Hepatocyte (in vitro differentiated cells): ENCODE data around the gene RPTOR.

Source experiments
- EZH2 ChIP-seq: fragments of 200-600 bp; sonication (generic); IDR thresholded peaks from 2 replicates; pipeline ENCODE4 v1.6.1; 2016; ENCODE audit warnings: antibody characterized with exemption, mild to moderate bottlenecking, borderline replicate concordance
- EZH2phosphoT487 ChIP-seq: fragments of 200-600 bp; sonication (generic); IDR thresholded peaks from one replicate; pipeline ENCODE4 v1.6.1; 2018; ENCODE audit warnings: antibody characterized with exemption, mild to moderate bottlenecking, low read depth, moderate library complexity; ENCODE audit not compliant: unreplicated experiment, severe bottlenecking
- TF ChIP-seq, protein P1 (sequence below): fragments of 200-600 bp; sonication (generic); IDR thresholded peaks from 2 replicates; pipeline ENCODE4 v1.5.1; 2016; ENCODE audit warnings: antibody characterized with exemption, mild to moderate bottlenecking; ENCODE audit not compliant: poor library complexity

DNA sequence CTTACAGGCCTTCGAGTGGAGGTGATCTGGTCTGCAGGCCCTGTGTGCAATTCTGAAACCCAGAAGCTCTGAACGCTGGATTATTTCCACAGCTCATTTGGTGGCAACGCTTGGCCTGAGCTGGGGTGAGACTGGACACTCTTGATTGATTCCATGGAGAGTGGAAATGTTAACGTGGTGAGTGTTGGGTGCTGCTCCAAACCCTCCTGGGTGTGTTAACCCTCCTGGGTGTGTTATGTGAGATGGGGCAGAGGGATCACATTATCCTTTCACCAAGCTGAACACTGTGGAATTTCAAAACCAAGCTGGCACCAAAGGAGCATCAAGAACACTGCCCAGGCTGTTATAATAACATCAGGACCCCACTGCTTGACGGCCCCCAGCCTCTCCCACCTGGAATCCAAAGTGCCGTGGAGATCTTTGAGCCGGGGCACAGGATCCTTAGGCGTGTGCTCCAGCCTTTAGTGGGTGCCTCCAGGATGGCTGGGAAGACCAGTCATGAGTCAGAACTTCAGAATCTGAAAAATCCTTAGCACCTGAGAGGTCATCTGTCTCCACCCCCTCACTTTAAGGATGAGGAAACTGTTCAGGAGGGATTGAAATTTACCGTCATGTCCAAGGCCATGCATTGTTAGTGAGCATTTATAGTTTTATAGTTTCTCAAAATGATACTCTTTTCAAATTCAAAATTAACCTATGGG is 75.0 kb downstream of the RPTOR start:
- TF ChIP-seq, protein P1, sequence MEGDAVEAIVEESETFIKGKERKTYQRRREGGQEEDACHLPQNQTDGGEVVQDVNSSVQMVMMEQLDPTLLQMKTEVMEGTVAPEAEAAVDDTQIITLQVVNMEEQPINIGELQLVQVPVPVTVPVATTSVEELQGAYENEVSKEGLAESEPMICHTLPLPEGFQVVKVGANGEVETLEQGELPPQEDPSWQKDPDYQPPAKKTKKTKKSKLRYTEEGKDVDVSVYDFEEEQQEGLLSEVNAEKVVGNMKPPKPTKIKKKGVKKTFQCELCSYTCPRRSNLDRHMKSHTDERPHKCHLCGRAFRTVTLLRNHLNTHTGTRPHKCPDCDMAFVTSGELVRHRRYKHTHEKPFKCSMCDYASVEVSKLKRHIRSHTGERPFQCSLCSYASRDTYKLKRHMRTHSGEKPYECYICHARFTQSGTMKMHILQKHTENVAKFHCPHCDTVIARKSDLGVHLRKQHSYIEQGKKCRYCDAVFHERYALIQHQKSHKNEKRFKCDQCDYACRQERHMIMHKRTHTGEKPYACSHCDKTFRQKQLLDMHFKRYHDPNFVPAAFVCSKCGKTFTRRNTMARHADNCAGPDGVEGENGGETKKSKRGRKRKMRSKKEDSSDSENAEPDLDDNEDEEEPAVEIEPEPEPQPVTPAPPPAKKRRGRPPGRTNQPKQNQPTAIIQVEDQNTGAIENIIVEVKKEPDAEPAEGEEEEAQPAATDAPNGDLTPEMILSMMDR: no peak
- TF ChIP-seq EZH2phosphoT487 (no peak), EZH2 (no peak)
